Neural cell (in vitro differentiated cells): ENCODE results near the gene GRIN3B.

ENCODE experiments used
- CTCF ChIP-seq: fragments of 450-650 bp; IDR thresholded peaks from 2 replicates; pipeline ENCODE4 v1.5.1; 2014; ENCODE audit warnings: antibody characterized with exemption, mild to moderate bottlenecking, moderate library complexity; ENCODE audit not compliant: poor library complexity, severe bottlenecking
- EP300 ChIP-seq: fragments of 450-650 bp; conservative IDR thresholded peaks from 2 replicates; pipeline ENCODE4 v1.6.1; 2014; ENCODE audit warnings: antibody characterized with exemption, mild to moderate bottlenecking, moderate library complexity; ENCODE audit not compliant: poor library complexity, severe bottlenecking
- MXI1 ChIP-seq: fragments of 450-650 bp; conservative IDR thresholded peaks from 2 replicates; pipeline ENCODE4 v1.6.1; 2014; ENCODE audit warnings: antibody characterized with exemption, mild to moderate bottlenecking; ENCODE audit not compliant: poor library complexity, severe bottlenecking
- POLR2AphosphoS5 ChIP-seq: IDR thresholded peaks from 2 replicates; pipeline ENCODE4 v1.6.1; 2012

GRCh38 chr19:954672-955494 is 45.3 kb upstream of the GRIN3B start:
- TF ChIP-seq POLR2AphosphoS5 (no peak), CTCF (no peak), MXI1 (no peak), EP300 (no peak)
